K562 treated with DMSO at 1 percent for 4 hours (cell line): ENCODE results near the gene ENPP1. TPM values are rescaled to one million over a fixed set of nuclear protein-coding genes. Genes with fewer than 3 reads are reported as not detected.

Source experiments
- total RNA-seq: library from RNA; unstranded; fragments of 300-600 nt; gene quantifications from 2 replicates; pipeline ENCODE4 v1.2.3, GENCODE V29; 2022; ENCODE audit not compliant: insufficient read depth

ENPP1 gene
- total RNA-seq = 0.29 TPM in 1 of 2 replicates, not detected in the other

DNA sequence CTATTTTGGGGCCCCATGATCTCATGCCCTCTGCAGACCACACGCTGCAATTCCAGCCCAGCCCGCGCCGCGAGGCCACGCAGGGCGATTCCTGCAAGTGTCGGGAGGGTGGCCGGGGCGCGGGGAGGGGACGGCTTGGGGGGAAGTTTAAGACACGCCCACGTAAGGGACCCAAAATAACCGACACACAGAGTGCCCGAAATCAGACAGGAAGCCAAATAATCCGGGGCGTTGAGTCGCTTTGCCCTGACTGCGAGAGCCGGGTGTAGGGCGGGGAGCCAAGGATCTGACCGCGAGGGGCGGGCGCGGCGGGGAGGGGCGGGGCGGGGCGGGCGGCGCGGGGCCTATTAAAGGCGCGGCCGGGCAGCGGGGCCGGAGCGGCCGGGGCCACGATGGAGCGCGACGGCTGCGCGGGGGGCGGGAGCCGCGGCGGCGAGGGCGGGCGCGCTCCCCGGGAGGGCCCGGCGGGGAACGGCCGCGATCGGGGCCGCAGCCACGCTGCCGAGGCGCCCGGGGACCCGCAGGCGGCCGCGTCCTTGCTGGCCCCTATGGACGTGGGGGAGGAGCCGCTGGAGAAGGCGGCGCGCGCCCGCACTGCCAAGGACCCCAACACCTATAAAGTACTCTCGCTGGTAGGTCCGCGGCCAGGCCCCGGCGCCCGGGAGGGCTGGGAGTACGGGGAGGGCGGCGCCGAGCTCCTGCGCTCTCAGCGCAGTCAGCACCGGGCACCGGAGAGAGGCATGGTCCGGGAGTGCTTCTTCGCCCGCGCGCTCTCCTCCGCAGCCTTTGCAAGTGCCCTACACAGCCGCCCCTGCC is at the start of gene ENPP1:
Gene ENPP1, plus strand, starts transcription at position 377 of the 816 bp plus-strand sequence. Its CDS starts 16 bp downstream, at position 393.

Other genes starting within 250 kb of the ENPP1 start
- not detected in 2 replicates for gene ARG1, start 234.8 kb upstream of the ENPP1 start, total RNA-seq
- 10.9 and 13.8 TPM in 2 replicates for gene MED23, start 179.8 kb upstream of the ENPP1 start, total RNA-seq
- gene ENPP3, start 170.7 kb upstream of the ENPP1 start, total RNA-seq = 9.4 and 13.0 TPM in 2 replicates
- not detected in 2 replicates for gene OR2A4, start 106.6 kb upstream of the ENPP1 start, total RNA-seq
- gene CTAGE9, start 97.0 kb upstream of the ENPP1 start, total RNA-seq = not detected in 2 replicates
- not detected in 2 replicates for gene CCN2, start 143.4 kb downstream of the ENPP1 start, total RNA-seq